Heart left ventricle (tissue), 16 donors: ENCODE data around the gene MAP3K20. TPM values are rescaled to one million over a fixed set of nuclear protein-coding genes. Genes with fewer than 3 reads are reported as not detected.

Experiments used
- ATAC-seq, 4 donors: fragments of 200-7000 bp; cut with Tn5 transposase; one replicate each; pipeline ENCODE4 v1.9.1; 2020 to 2022; ENCODE audit warnings: moderate library complexity in 4 of 4, mild to moderate bottlenecking in 3 of 4, moderate number of reproducible peaks in 1 of 4
- DNase-seq, 5 donors: peaks; one replicate each; pipeline ENCODE4 v3.0.0-alpha.2; 2020
- H3K27ac ChIP-seq, 12 donors: fragments of 200-600 bp; sonication (generic) in 4 of 12; one replicate each; pipeline versions ENCODE4 v1.5.0 to v1.8.0; 2016 to 2022; ENCODE audit warnings: mild to moderate bottlenecking in 2 of 12
- H3K27me3 ChIP-seq, 9 donors: fragments of 200-600 bp; sonication (generic) in 2 of 9; one replicate each; pipeline versions ENCODE4 v1.5.1 to v1.8.0; 2016 to 2022; ENCODE audit warnings: mild to moderate bottlenecking in 3 of 9
- H3K36me3 ChIP-seq, 9 donors: fragments of 200-600 bp; sonication (generic) in 2 of 9; one replicate each; pipeline versions ENCODE4 v1.5.0 to v1.8.0; 2018 to 2022; ENCODE audit warnings: mild to moderate bottlenecking in 2 of 9
- H3K4me1 ChIP-seq, 12 donors: fragments of 200-600 bp; sonication (generic) in 4 of 12; one replicate each; pipeline versions ENCODE4 v1.5.0 to v1.8.0; 2016 to 2022; ENCODE audit warnings: mild to moderate bottlenecking in 3 of 12
- H3K4me3 ChIP-seq, 12 donors: fragments of 200-600 bp; sonication (generic) in 4 of 12; one replicate each; pipeline versions ENCODE4 v1.5.0 to v1.8.0; 2017 to 2022; ENCODE audit warnings: mild to moderate bottlenecking in 9 of 12, moderate library complexity in 4 of 12
- H3K9me3 ChIP-seq, 12 donors: fragments of 200-600 bp; sonication (generic) in 4 of 12; one replicate each; pipeline versions ENCODE4 v1.5.0 to v1.8.0; 2016 to 2022; ENCODE audit warnings: mild to moderate bottlenecking in 1 of 12
- POLR2A ChIP-seq, 2 donors: fragments of 450-650 bp; IDR thresholded peaks; one replicate each; pipeline ENCODE4 v1.6.1; 2017; ENCODE audit warnings: antibody characterized with exemption in 2 of 2, mild to moderate bottlenecking in 2 of 2, moderate library complexity in 2 of 2
- WGBS, 4 donors: extraction: QIAGEN DNeasy Blood & Tissue Kit in 2 of 4; methylation state at CpG; one replicate each; pipeline versions ENCODE4 v1.1.5 to v1.1.7; 2013 to 2018; 5-methylcytosine and 5-hydroxymethylcytosine counted together
- intact Hi-C, 10 donors: fragments of 100-400 bp; cut with DNase I; formaldehyde crosslinking; loops; one replicate each; pipeline versions ENCODE4 v1.11.1 to v1.14.2; 2022
- polyA plus RNA-seq, 2 donors: library from polyadenylated mRNA; stranded (reverse); fragments of 200-250 nt; gene quantifications; one replicate each; pipeline ENCODE4 v1.2.3, GENCODE V29; 2013
- total RNA-seq, 9 donors: library from RNA; depleted of rRNA in 2 of 9; stranded (reverse); fragments of >200 nt in 2 of 9; fragmentation: NEBNext Ultra II Directional in 3 of 9; extraction: Animal tissue kit (Norgen Biotek cat#: 25700) in 3 of 9; gene quantifications; one replicate each; pipeline versions ENCODE4 v1.1.0 to v1.2.4, GENCODE V29; 2016 to 2023
- TF ChIP-seq, protein P1 (sequence below), 12 donors: fragments of 200-600 bp; sonication (generic) in 4 of 12; IDR thresholded peaks; one replicate each; pipeline versions ENCODE4 v1.5.0 to v1.8.0; 2018 to 2022; ENCODE audit warnings: antibody characterized with exemption in 12 of 12, mild to moderate bottlenecking in 5 of 12
- donor health status: ischemic (EF 13 %, LVEDD 7.1; RV severe dilation, severe dysfunction).
- donor health status: healthy with polysubstance abuse.
- donor health status: DM: no; HTN: yes; CAD: no.
- donor health status: DM: no; HTN: no; CAD: no.
- donor health status: ischemic (EF 25% LVEDD 6.9; RV normal size, moderate dysfunction).
- donor health status: ischemic (EF 25% LVEDD 5.7; RV mildly dilated, moderate dysfunction).
- donor health status: healthy.
- donor health status: DM: yes; HTN: yes; CAD: no.
- donor health status: ischemic (EF 35%, LVEDD 5.7; RV mildly dilated, moderate dysfunction).
- donor health status: nonischemic (EF 11% LVEDD 7.7; RV severe dilation, severe dysfunction).
- donor health status: DM: yes; HTN: yes; CAD: no.
- donor health status: PGD.
- donor health status: ischemic (EF 29% LVEDD 5.4; RV normal size, mild dysfunction).
- donor health status: nonischemic (EF 23%, LVEDD 6.1; RV moderate dilation, normal function).

The MAP3K20 gene
- total and polyA plus RNA-seq, 11 donors: 98.6 to 487 (median 355) TPM

DNA sequence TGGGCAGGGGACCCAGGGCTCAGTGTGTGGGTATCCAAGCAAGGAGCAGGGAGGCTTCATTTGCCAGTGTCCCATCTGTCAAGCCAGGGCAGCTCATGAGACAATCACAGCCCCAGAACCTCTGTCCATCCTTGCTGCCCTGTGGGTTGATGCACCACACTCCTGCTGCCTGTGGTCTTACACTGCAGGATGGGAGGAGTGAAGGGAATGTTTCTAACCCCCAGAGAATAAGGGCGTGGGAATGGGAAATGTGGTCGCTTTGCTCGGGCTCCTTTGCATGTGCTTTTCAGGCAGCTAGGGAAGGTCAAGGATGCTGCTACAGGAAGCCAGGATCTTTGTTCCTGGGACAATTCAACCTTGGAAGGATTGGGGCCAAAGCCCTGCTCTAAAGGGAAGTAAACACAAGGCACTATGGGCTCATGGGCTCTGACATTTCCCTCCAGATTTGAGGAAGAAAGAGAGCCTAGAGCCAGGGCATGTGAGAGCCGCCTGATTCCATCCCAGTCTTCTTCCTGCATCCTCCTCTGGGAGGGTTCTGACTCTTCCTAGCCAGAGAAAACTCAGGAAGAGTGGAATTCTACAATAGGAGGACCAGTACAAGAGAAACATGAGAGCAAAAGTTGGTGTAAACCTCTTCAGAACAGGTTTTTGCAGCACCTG is 18.8 kb upstream of the MAP3K20 start:
- TF ChIP-seq, protein P1, sequence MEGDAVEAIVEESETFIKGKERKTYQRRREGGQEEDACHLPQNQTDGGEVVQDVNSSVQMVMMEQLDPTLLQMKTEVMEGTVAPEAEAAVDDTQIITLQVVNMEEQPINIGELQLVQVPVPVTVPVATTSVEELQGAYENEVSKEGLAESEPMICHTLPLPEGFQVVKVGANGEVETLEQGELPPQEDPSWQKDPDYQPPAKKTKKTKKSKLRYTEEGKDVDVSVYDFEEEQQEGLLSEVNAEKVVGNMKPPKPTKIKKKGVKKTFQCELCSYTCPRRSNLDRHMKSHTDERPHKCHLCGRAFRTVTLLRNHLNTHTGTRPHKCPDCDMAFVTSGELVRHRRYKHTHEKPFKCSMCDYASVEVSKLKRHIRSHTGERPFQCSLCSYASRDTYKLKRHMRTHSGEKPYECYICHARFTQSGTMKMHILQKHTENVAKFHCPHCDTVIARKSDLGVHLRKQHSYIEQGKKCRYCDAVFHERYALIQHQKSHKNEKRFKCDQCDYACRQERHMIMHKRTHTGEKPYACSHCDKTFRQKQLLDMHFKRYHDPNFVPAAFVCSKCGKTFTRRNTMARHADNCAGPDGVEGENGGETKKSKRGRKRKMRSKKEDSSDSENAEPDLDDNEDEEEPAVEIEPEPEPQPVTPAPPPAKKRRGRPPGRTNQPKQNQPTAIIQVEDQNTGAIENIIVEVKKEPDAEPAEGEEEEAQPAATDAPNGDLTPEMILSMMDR (IDR thresholded peaks at IDR 0.05): no peak
- TF ChIP-seq POLR2A (IDR thresholded peaks at IDR 0.05): no peak
- Histone ChIP-seq H3K27ac (peak overlapping the region in 2 of 12 donors; percentile 30 to 31), H3K27me3 (no peaks in the 10 kb centered on the region), H3K36me3 (peaks cover 0 to 2% (median 0%) of the 10 kb centered on the region in 9 donors), H3K4me1 (peaks cover 0 to 32% (median 2%) of the 10 kb centered on the region in 12 donors), H3K9me3 (no peaks in the 10 kb centered on the region), H3K4me3 (no peak overlapping the region)
- ATAC-seq (peak; percentile 36 to 54 (median 40)), DNase-seq (peak in 1 of 5 donors; percentile 28)
- intact Hi-C loops: no loop called here
- WGBS, 4 donors: 49 to 58% (median 51%) methylated on average over 4 of the region's 4 CpGs

DNA sequence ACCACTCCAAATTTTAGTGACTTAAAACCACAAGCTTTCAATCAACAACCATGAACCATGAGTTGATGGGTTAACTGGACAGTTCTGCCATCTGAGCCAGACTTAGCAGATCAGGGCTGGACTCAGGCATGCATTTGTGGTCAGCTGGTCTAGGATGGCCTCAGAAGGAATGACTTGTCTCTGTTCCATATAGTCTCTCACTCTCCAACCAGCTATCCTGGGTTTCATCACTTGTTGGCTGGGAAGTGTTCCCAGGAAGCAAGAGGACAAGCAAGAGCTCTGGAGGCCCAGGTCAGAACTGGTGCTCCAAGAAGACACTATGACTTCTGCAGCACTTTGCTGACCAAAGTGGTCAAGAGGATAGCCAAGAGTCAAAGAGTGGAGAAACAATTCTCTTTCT is 17.5 kb upstream of the MAP3K20 start:
- ATAC-seq: peak in 2 of 4 donors; percentile 26 to 46
- peaks cover 0 to 31% (median 2%) of the 10 kb centered on the region in 12 donors for H3K4me1 ChIP-seq
- DNase-seq: no peak
- H3K36me3 ChIP-seq: no peaks in the 10 kb centered on the region
- intact Hi-C loops: no loop called here
- H3K27ac ChIP-seq: no peak overlapping the region
- TF ChIP-seq, protein P1 (IDR thresholded peaks at IDR 0.05): no peak
- no peaks in the 10 kb centered on the region for H3K27me3 ChIP-seq
- H3K4me3 ChIP-seq: no peak overlapping the region
- H3K9me3 ChIP-seq: no peaks in the 10 kb centered on the region

DNA sequence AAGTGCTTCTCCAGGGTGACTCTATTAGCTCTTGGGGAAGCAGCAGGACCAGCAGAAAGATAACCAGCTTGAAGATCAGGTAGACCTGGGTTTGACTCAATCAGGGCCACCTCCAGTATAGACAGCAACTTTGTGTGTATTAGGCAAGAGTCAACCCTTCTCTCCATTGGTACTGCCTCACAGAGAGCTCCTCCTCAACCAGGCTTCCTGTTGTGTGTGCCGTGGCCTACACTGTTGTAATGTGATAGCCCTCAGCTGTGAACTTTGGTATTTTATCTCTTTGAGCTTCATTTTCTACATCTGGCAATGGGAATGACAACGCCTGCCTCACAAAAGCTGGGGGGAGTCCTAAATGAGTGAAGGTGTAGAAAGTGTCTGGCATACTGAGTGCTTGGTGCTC is 17.0 kb upstream of the MAP3K20 start:
- no peak overlapping the region for H3K27ac ChIP-seq

DNA sequence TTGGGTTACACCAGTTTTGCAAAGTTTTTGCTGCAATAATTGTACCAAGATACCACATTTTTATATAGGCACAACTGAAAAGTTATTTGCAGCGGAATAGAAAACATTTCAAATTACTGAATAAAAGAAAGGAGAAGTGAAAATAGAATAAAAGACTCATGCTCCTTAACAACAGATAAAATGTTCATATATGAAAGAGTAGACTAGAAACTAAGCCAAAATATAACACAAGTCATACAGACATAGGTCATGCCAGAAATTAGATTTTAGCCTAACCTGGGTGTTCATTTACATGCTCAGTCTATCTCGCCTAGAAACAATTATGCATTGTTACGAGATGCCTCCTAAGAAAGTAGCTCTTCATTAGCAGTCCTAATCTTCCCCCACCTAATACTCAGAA is 16.4 kb upstream of the MAP3K20 start:
- peak overlapping the region in 1 of 12 donors; percentile 14 for H3K27ac ChIP-seq
- TF ChIP-seq, protein P1 (IDR thresholded peaks at IDR 0.05): no peak
- no peak for TF ChIP-seq POLR2A (IDR thresholded peaks at IDR 0.05)
- ATAC-seq: no peak

More for the DNA sequence above, 17.0 kb upstream of the MAP3K20 start:
- intact Hi-C loops: no loop called here
- H3K4me3 ChIP-seq: no peak overlapping the region
- H3K27me3 ChIP-seq: no peaks in the 10 kb centered on the region
- no peaks in the 10 kb centered on the region for H3K36me3 ChIP-seq
- DNase-seq: no peak
- WGBS, 4 donors: 80 to 88% (median 85%) methylated on average over 2 of the region's 2 CpGs
- TF ChIP-seq, protein P1 (IDR thresholded peaks at IDR 0.05): no peak
- TF ChIP-seq POLR2A (IDR thresholded peaks at IDR 0.05): no peak
- ATAC-seq: no peak
- peaks cover 0 to 31% (median 2%) of the 10 kb centered on the region in 12 donors for H3K4me1 ChIP-seq
- H3K9me3 ChIP-seq: no peaks in the 10 kb centered on the region

More for the DNA sequence above, 16.4 kb upstream of the MAP3K20 start:
- no peaks in the 10 kb centered on the region for H3K36me3 ChIP-seq
- no peak overlapping the region for H3K4me3 ChIP-seq
- WGBS, 4 donors: 90 to 100% (median 94%) methylated on average over 3 of the region's 3 CpGs
- H3K27me3 ChIP-seq: no peaks in the 10 kb centered on the region
- peaks cover 0 to 31% (median 2%) of the 10 kb centered on the region in 12 donors for H3K4me1 ChIP-seq
- H3K9me3 ChIP-seq: no peaks in the 10 kb centered on the region
- intact Hi-C loops: no loop called here
- no peak for DNase-seq
